Pancreas (tissue), 10 donors: ENCODE data around the gene CST9. TPM values are rescaled to one million over a fixed set of nuclear protein-coding genes. Genes with fewer than 3 reads are reported as not detected.

Source experiments
- ATAC-seq, 4 donors: fragments of 200-7000 bp; cut with Tn5 transposase; one replicate each; pipeline versions ENCODE4 v1.8.0 to v1.9.1; 2020; ENCODE audit warnings: mild to moderate bottlenecking in 4 of 4, moderate library complexity in 4 of 4
- DNase-seq, 6 donors: peaks; one replicate each; pipeline ENCODE4 v3.0.0-alpha.2; 2020
- FAIRE-seq: peaks from 2 replicates; lab custom pipeline; 2012; peaks lifted over from hg19 to GRCh38; lab: Jason Lieb, UNC
- H3K27ac ChIP-seq, 4 donors: fragments of 200-600 bp; sonication (generic); 1 replicate in 3 of 4; 2 replicates in 1 of 4; pipeline versions ENCODE4 v1.5.0 to v1.8.0; 2020
- H3K27me3 ChIP-seq, 4 donors: fragments of 200-600 bp; one replicate each; pipeline ENCODE4 v1.8.0; 2021
- H3K36me3 ChIP-seq, 3 donors: fragments of 200-600 bp; sonication (generic) in 1 of 3; one replicate each; pipeline versions ENCODE4 v1.5.0 to v1.8.0; 2020 to 2021
- H3K4me1 ChIP-seq, 3 donors: fragments of 200-600 bp; one replicate each; pipeline ENCODE4 v1.8.0; 2021
- H3K4me3 ChIP-seq, 4 donors: fragments of 200-600 bp; sonication (generic) in 2 of 4; one replicate each; pipeline versions ENCODE4 v1.5.0 to v1.8.0; 2020 to 2021
- H3K9me3 ChIP-seq, 4 donors: fragments of 200-600 bp; one replicate each; pipeline ENCODE4 v1.8.0; 2021
- CTCF ChIP-seq, 4 donors: fragments of 200-600 bp; sonication (generic) in 3 of 4; IDR thresholded peaks; one replicate each; pipeline versions ENCODE4 v1.5.0 to v1.8.0; 2021; ENCODE audit warnings: antibody characterized with exemption in 4 of 4
- WGBS, 2 donors: extraction: QIAGEN DNeasy Blood & Tissue Kit; methylation state at CpG; one replicate each; pipeline ENCODE4 v1.1.7; 2013; 5-methylcytosine and 5-hydroxymethylcytosine counted together
- intact Hi-C, 3 donors: fragments of 100-400 bp; cut with DNase I; formaldehyde crosslinking; loops; one replicate each; pipeline versions ENCODE4 v1.11.1 to v1.14.2; 2022
- polyA plus RNA-seq, 2 donors: library from polyadenylated mRNA; stranded (reverse); fragments of 200-250 nt; gene quantifications; one replicate each; pipeline ENCODE4 v1.2.3, GENCODE V29; 2013
- total RNA-seq, 6 donors: library from RNA; stranded (reverse); fragmentation: NEBNext Ultra II Directional in 4 of 6; extraction: Animal tissue kit (Norgen Biotek cat#: 25700) in 4 of 6; gene quantifications; one replicate each; pipeline versions ENCODE4 v1.2.1 to v1.2.4, GENCODE V29; 2021 to 2023
- donor health status: healthy with polysubstance abuse.
- donor health status: DM: no; HTN: no; CAD: no; lungs with moderate emphysema.
- donor health status: DM: no; HTN: no; CAD: no.
- donor health status: control.
- donor health status: control.
- donor health status: Bipolar disorder and iron deficiency.
- donor health status: DM: yes; HTN: yes; CAD: no.
- donor health status: DM: no; HTN: no; CAD: no.
- donor health status: DM: no; HTN: no; CAD: no.
- donor health status: DM: yes; HTN: yes; CAD: no.

CST9 gene
- total and polyA plus RNA-seq, 8 donors: not detected

- 51 to 59% methylated on average over 2 of the region's 2 CpGs for WGBS, 2 donors
- no peaks in the 10 kb centered on the region for H3K4me1 ChIP-seq
- intact Hi-C loops: loop anchor here in 1 of 3 donors (10.0 kb wide), 1 partner anchor 157 kb away; no protein-coding TSS in a partner anchor
Measured at GRCh38 chr20:23602241-23602640, 3.5 kb downstream of the CST9 start.

GRCh38 chr20:23601715-23602114, 4.0 kb downstream of the CST9 start:
- intact Hi-C loops: loop anchor here in 1 of 3 donors (10.0 kb wide), 1 partner anchor 157 kb away; no protein-coding TSS in a partner anchor
- no peak for TF ChIP-seq CTCF (IDR thresholded peaks at IDR 0.05)
- Histone ChIP-seq H3K36me3 (no peaks in the 10 kb centered on the region), H3K9me3 (no peaks in the 10 kb centered on the region), H3K27me3 (no peaks in the 10 kb centered on the region), H3K4me1 (no peaks in the 10 kb centered on the region), H3K4me3 (no peak overlapping the region), H3K27ac (no peak overlapping the region)
- ATAC-seq: no peak
- DNase-seq: no peak
- FAIRE-seq: no peak
- 63 to 75% methylated on average over 4 of the region's 4 CpGs for WGBS, 2 donors

More at GRCh38 chr20:23602241-23602640, 3.5 kb downstream of the CST9 start:
- H3K36me3 ChIP-seq: no peaks in the 10 kb centered on the region
- no peak for TF ChIP-seq CTCF (IDR thresholded peaks at IDR 0.05)
- no peaks in the 10 kb centered on the region for H3K9me3 ChIP-seq
- no peak overlapping the region for H3K4me3 ChIP-seq
- DNase-seq: no peak
- no peaks in the 10 kb centered on the region for H3K27me3 ChIP-seq
- no peak overlapping the region for H3K27ac ChIP-seq
- no peak for ATAC-seq
- no peak for FAIRE-seq

- intact Hi-C loops: no loop called here
- no peak for DNase-seq
- H3K9me3 ChIP-seq: no peaks in the 10 kb centered on the region
- no peak for ATAC-seq
- H3K27ac ChIP-seq: no peak overlapping the region
- H3K4me1 ChIP-seq: no peaks in the 10 kb centered on the region
- no peak overlapping the region for H3K4me3 ChIP-seq
- peak; percentile 65 for FAIRE-seq
- no peaks in the 10 kb centered on the region for H3K36me3 ChIP-seq
- no peak for TF ChIP-seq CTCF (IDR thresholded peaks at IDR 0.05)
- no peaks in the 10 kb centered on the region for H3K27me3 ChIP-seq
Measured at GRCh38 chr20:23598481-23598880, 7.2 kb downstream of the CST9 start.

GRCh38 chr20:23596579-23597250, 9.0 kb downstream of the CST9 start:
- no peak for TF ChIP-seq CTCF (IDR thresholded peaks at IDR 0.05)
- no peak overlapping the region for H3K4me3 ChIP-seq
- 50 to 51% methylated on average over 2 of the region's 2 CpGs for WGBS, 2 donors
- intact Hi-C loops: no loop called here
- H3K4me1 ChIP-seq: no peaks in the 10 kb centered on the region
- FAIRE-seq (no peak), DNase-seq (no peak), ATAC-seq (no peak)
- H3K27ac ChIP-seq: no peak overlapping the region
- no peaks in the 10 kb centered on the region for H3K36me3 ChIP-seq
- H3K9me3 ChIP-seq: no peaks in the 10 kb centered on the region
- no peaks in the 10 kb centered on the region for H3K27me3 ChIP-seq

GRCh38 chr20:23595941-23596340, 9.8 kb downstream of the CST9 start:
- no peak for DNase-seq
- intact Hi-C loops: no loop called here
- H3K4me3 ChIP-seq: no peak overlapping the region
- 59 to 64% methylated on average over 1 of the region's 1 CpG for WGBS, 2 donors
- H3K27me3 ChIP-seq: no peaks in the 10 kb centered on the region
- no peak for FAIRE-seq
- H3K27ac ChIP-seq: no peak overlapping the region
- H3K9me3 ChIP-seq: no peaks in the 10 kb centered on the region
- H3K4me1 ChIP-seq: no peaks in the 10 kb centered on the region
- peak in 1 of 4 donors; percentile 38 for ATAC-seq
- no peak for TF ChIP-seq CTCF (IDR thresholded peaks at IDR 0.05)
- no peaks in the 10 kb centered on the region for H3K36me3 ChIP-seq
